Loucy (cell line): ENCODE results near the gene LBX1.

Experiments used
- EZH2phosphoT487 ChIP-seq: fragments of 200-600 bp; IDR thresholded peaks from 2 replicates; pipeline ENCODE4 v1.6.1; 2018; ENCODE audit warnings: antibody characterized with exemption, mild to moderate bottlenecking, moderate library complexity, borderline replicate concordance
- TF ChIP-seq, protein P1 (sequence below): fragments of 200-600 bp; sonication (generic); conservative IDR thresholded peaks from 2 replicates; pipeline ENCODE4 v1.5.1; 2014; ENCODE audit warnings: mild to moderate bottlenecking, antibody characterized with exemption, low read length

DNA sequence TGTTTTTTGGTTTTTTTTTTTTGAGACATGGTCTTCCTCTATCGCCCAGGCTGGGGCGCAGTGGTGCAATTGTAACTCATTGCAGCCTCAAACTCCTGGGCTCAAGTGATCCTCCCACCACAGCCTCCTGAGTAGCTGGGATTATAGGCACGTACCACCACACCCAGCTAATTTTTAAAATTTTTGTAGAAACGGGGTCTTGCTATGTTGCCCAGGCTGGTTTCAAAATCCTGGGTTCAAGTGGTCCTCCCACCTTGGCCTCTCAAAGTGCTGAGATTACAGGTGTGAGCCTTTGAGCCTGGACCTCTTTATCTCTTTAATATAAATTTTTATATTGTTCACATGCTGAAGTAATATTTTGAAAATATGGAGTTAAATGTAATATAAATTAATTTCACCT is 28.2 kb upstream of the LBX1 start:
- TF ChIP-seq, protein P1, sequence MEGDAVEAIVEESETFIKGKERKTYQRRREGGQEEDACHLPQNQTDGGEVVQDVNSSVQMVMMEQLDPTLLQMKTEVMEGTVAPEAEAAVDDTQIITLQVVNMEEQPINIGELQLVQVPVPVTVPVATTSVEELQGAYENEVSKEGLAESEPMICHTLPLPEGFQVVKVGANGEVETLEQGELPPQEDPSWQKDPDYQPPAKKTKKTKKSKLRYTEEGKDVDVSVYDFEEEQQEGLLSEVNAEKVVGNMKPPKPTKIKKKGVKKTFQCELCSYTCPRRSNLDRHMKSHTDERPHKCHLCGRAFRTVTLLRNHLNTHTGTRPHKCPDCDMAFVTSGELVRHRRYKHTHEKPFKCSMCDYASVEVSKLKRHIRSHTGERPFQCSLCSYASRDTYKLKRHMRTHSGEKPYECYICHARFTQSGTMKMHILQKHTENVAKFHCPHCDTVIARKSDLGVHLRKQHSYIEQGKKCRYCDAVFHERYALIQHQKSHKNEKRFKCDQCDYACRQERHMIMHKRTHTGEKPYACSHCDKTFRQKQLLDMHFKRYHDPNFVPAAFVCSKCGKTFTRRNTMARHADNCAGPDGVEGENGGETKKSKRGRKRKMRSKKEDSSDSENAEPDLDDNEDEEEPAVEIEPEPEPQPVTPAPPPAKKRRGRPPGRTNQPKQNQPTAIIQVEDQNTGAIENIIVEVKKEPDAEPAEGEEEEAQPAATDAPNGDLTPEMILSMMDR = no peak
- TF ChIP-seq EZH2phosphoT487 = no peak
